Gastrocnemius medialis (tissue), 4 donors: Measurements from ENCODE around the gene FFAR4. TPM values are rescaled to one million over a fixed set of nuclear protein-coding genes. Genes with fewer than 3 reads are reported as not detected.
"Not testable (repeated sequence)": the region's sequence is repeated elsewhere in the genome, so short reads cannot be mapped to it uniquely, and the experiment has no call there.

Experiments
- ATAC-seq, 2 donors: fragments of 150-250 bp; one replicate each; pipeline ENCODE4 v1.9.1; 2016
- DNase-seq, 2 donors: peaks; one replicate each; pipeline ENCODE4 v3.0.0-alpha.2; 2019
- H3K27ac ChIP-seq, 4 donors: fragments of 200-600 bp; sonication (generic); 1 replicate in 1 of 4; 2 replicates in 3 of 4; pipeline ENCODE4 v1.5.1; 2016 to 2018; ENCODE audit warnings: mild to moderate bottlenecking in 2 of 4, moderate library complexity in 1 of 4
- H3K27me3 ChIP-seq, 3 donors: fragments of 200-600 bp; sonication (generic) in 2 of 3; 1 replicate in 1 of 3; 2 replicates in 2 of 3; pipeline versions ENCODE4 v1.5.1 to v1.6.0; 2016 to 2019; ENCODE audit warnings: mild to moderate bottlenecking in 1 of 3, moderate library complexity in 1 of 3
- H3K36me3 ChIP-seq, 2 donors: fragments of 200-600 bp; sonication (generic) in 1 of 2; one replicate each; pipeline ENCODE4 v1.5.1; 2017 to 2018
- H3K4me1 ChIP-seq, 2 donors: fragments of 200-600 bp; sonication (generic) in 1 of 2; one replicate each; pipeline ENCODE4 v1.5.1; 2016 to 2017; ENCODE audit warnings: mild to moderate bottlenecking in 2 of 2
- H3K4me3 ChIP-seq, 4 donors: fragments of 200-600 bp; sonication (generic) in 3 of 4; 1 replicate in 1 of 4; 2 replicates in 3 of 4; pipeline ENCODE4 v1.5.1; 2016 to 2019; ENCODE audit warnings: mild to moderate bottlenecking in 2 of 4
- H3K9me3 ChIP-seq, 3 donors: fragments of 200-600 bp; sonication (generic) in 2 of 3; 1 replicate in 1 of 3; 2 replicates in 2 of 3; pipeline ENCODE4 v1.5.1; 2016 to 2019
- POLR2A ChIP-seq, 2 donors: fragments of 450-650 bp; IDR thresholded peaks; one replicate each; pipeline ENCODE4 v1.6.1; 2017; ENCODE audit warnings: antibody characterized with exemption in 2 of 2, mild to moderate bottlenecking in 2 of 2, moderate library complexity in 2 of 2
- in situ Hi-C, 4 donors: fragments of 200-750 bp; cut with MboI; loops; one replicate each; pipeline versions ENCODE4 v1.15.0 to v1.8.0; 2017; ENCODE audit warnings: low sequenced_read_pairs in 4 of 4
- intact Hi-C: fragments of 100-400 bp; cut with DNase I; formaldehyde crosslinking; loops from one replicate; pipeline ENCODE4 v1.15.1; 2023; ENCODE audit warnings: low total_unique reads
- total RNA-seq, 4 donors: library from RNA; depleted of rRNA; stranded (reverse); fragments of >200 nt; gene quantifications; one replicate each; pipeline versions ENCODE4 v1.1.0 to v1.2.3, GENCODE V29; 2016
- TF ChIP-seq, protein P1 (sequence below), 5 experiments: fragments of 450-650 bp in 3 of 5; fragments of 200-600 bp in 2 of 5; sonication (generic) in 2 of 5; IDR thresholded peaks in 4 of 5; conservative IDR thresholded peaks in 1 of 5; 1 replicate in 4 of 5; 2 replicates in 1 of 5; pipeline ENCODE4 v1.5.1; 2016 to 2019; ENCODE audit warnings: antibody characterized with exemption in 5 of 5, mild to moderate bottlenecking in 3 of 5, moderate library complexity in 3 of 5

The FFAR4 gene
- under 1 TPM in 2 of 4 donors, not detected in 2; 0.10 to 0.17 TPM for total RNA-seq

DNA sequence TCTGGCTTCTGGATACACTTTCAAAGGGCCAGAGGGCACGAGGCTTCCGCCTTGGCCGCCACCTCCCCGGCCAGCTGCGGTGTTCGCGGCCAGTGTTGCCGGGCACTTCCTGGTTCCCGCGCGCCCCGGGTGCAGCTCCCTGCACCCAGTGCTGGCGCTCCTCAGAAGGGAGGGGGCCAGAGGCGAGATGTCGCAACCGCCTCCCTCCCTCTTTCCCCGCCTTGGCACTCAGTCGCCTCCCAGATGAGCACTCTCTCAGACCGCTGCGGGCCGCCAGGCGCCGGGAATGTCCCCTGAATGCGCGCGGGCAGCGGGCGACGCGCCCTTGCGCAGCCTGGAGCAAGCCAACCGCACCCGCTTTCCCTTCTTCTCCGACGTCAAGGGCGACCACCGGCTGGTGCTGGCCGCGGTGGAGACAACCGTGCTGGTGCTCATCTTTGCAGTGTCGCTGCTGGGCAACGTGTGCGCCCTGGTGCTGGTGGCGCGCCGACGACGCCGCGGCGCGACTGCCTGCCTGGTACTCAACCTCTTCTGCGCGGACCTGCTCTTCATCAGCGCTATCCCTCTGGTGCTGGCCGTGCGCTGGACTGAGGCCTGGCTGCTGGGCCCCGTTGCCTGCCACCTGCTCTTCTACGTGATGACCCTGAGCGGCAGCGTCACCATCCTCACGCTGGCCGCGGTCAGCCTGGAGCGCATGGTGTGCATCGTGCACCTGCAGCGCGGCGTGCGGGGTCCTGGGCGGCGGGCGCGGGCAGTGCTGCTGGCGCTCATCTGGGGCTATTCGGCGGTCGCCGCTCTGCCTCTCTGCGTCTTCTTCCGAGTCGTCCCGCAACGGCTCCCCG lies at the start of gene FFAR4:
TSS of gene FFAR4 (plus strand) at position 231 of the 842 bp plus-strand sequence. CDS start at position 287, 56 bp downstream.
- Histone ChIP-seq H3K27me3 (peaks cover 24 to 32% (median 27%) of the 10 kb centered on the region in 3 donors), H3K9me3 (no peaks in the 10 kb centered on the region), H3K4me1 (no peaks in the 10 kb centered on the region), H3K4me3 (peak within 1 kb of the TSS in 3 of 4 donors; percentile 29 to 46 (median 39)), H3K27ac (no peak within 1 kb of the TSS), H3K36me3 (no peaks in the 10 kb centered on the region)
- no peak for ATAC-seq
- in situ Hi-C loops: no loop called here
- TF ChIP-seq, protein P1, sequence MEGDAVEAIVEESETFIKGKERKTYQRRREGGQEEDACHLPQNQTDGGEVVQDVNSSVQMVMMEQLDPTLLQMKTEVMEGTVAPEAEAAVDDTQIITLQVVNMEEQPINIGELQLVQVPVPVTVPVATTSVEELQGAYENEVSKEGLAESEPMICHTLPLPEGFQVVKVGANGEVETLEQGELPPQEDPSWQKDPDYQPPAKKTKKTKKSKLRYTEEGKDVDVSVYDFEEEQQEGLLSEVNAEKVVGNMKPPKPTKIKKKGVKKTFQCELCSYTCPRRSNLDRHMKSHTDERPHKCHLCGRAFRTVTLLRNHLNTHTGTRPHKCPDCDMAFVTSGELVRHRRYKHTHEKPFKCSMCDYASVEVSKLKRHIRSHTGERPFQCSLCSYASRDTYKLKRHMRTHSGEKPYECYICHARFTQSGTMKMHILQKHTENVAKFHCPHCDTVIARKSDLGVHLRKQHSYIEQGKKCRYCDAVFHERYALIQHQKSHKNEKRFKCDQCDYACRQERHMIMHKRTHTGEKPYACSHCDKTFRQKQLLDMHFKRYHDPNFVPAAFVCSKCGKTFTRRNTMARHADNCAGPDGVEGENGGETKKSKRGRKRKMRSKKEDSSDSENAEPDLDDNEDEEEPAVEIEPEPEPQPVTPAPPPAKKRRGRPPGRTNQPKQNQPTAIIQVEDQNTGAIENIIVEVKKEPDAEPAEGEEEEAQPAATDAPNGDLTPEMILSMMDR (IDR thresholded peaks at IDR 0.05 in 4 of 5, conservative IDR thresholded peaks at IDR 0.05 in 1 of 5): no peak
- TF ChIP-seq POLR2A (IDR thresholded peaks at IDR 0.05): no peak
- peak in 1 of 2 donors; percentile 25 for DNase-seq
- intact Hi-C loops: no loop called here

DNA sequence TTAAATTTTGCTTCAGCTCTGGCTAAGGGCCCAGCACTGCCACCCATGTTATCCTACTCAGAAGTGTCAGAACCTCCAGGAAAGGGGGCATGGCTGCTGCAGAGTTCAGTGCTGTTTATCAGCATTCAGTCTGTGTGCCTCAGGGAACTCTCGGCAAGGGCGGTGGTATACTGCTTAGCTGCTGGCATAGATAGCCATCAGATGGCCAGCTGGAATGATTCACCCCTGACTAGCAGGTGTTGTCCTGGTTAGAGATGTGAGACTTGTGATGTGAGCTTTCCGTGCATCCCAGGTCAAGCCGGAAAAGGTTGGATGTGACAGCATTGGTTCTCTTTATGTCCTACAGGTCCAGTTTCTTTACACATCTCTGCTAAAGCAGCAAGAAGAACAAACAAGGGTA lies 47.9 kb upstream of the FFAR4 start:
- intact Hi-C loops: no loop called here
- Histone ChIP-seq H3K4me1 (peaks cover 0 to 31% of the 10 kb centered on the region in 2 donors), H3K27ac (peak overlapping the region in 2 of 4 donors; percentile 58 to 69), H3K4me3 (no peak overlapping the region), H3K27me3 (no peaks in the 10 kb centered on the region), H3K36me3 (no peaks in the 10 kb centered on the region), H3K9me3 (no peaks in the 10 kb centered on the region)
- ATAC-seq (peak; percentile 86 to 95), DNase-seq (peak; percentile 56 to 72)
- no peak for TF ChIP-seq POLR2A (IDR thresholded peaks at IDR 0.05)
- TF ChIP-seq, protein P1 (IDR thresholded peaks at IDR 0.05 in 4 of 5, conservative IDR thresholded peaks at IDR 0.05 in 1 of 5): no peak
- in situ Hi-C loops: loop anchor here in 1 of 4 donors (25.0 kb wide), 1 partner anchor 431 kb away; no protein-coding TSS in a partner anchor

DNA sequence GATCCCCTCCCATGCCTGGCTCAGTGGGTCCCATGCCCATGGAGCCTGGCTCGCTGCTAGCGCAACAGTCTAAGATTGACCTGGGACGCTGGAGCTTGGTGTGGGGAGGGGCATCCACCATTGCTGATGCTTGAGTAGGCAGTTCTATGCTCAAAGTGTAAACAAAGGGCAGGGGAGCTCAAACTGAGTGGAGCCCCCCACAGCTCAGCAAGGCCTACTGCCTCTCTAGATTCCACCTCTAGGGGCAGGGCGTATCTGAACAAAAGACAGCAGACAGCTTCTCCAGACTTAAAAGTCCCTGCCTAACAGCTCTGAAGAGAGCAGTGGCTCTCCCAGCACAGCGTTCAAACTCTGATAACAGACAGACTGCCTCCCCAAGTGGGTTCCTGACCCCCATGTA lies 31.2 kb upstream of the FFAR4 start:
- Histone ChIP-seq H3K27ac (no peak overlapping the region), H3K9me3 (no peaks in the 10 kb centered on the region), H3K4me3 (no peak overlapping the region), H3K27me3 (peaks cover 0 to 6% (median 0%) of the 10 kb centered on the region in 3 donors), H3K4me1 (no peaks in the 10 kb centered on the region), H3K36me3 (no peaks in the 10 kb centered on the region)
- in situ Hi-C loops (no loop called here), intact Hi-C loops (no loop called here)
- no peak for TF ChIP-seq POLR2A (IDR thresholded peaks at IDR 0.05)
- TF ChIP-seq, protein P1 (IDR thresholded peaks at IDR 0.05 in 4 of 5, conservative IDR thresholded peaks at IDR 0.05 in 1 of 5): no peak
- no peak for ATAC-seq
- DNase-seq: no peak

DNA sequence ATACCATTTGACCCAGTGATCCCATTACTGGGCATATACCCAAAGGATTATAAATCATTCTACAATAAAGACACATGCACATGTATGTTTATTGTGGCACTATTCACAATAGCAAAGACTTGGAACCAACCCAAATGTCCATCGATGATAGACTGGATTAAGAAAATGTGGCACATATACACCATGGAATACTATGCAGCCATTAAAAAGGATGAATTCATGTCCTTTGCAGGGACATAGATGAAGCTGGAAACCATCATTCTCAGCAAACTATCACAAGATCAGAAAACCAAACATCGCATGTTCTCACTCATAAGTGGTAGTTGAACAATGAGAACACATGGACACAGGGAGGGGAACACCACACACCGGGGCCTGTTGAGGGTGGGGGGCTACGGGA lies 25.6 kb upstream of the FFAR4 start:
- H3K9me3 ChIP-seq, ATAC-seq, H3K4me3 ChIP-seq, H3K36me3 ChIP-seq, H3K27ac ChIP-seq, intact Hi-C loops, H3K27me3 ChIP-seq, H3K4me1 ChIP-seq, DNase-seq: not testable (repeated sequence)
- in situ Hi-C loops: loop anchor here in 1 of 4 donors (10.0 kb wide), 1 partner anchor 134 kb away; no protein-coding TSS in a partner anchor
